GM19328 (cell line): ENCODE results near the gene AFG3L2.

ENCODE experiments used
- ATAC-seq: cut with Tn5 transposase; IDR thresholded peaks from one replicate; pipeline ENCODE4 v1.9.1; 2021; ENCODE audit warnings: mild to moderate bottlenecking, moderate library complexity; ENCODE audit not compliant: unreplicated experiment

The AFG3L2 gene

GRCh38 chr18:12362473-12363174, 14.4 kb downstream of the AFG3L2 start:
- ATAC-seq: no peak

GRCh38 chr18:12361770-12362378, 15.2 kb downstream of the AFG3L2 start:
- no peak for ATAC-seq

DNA sequence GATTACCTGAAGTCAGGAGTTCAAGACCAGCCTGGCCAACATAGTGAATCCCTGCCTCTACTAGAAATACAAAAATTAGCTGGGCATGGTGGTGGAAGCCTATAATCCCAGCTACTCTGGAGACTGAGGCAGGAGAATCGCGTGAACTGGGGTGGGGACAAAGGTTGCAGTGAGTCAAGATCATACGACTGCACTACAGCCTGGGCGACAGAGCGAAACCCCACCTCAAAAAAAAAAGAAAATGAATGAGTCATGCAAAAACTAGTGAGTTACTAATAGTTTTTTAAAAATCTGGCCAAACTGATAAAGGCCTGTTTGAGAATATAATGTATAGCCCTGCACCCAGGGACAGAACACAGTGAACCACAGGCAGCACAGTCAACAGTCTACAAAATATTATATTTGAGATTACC, 17.5 kb downstream of the AFG3L2 start:
- ATAC-seq: no peak

GRCh38 chr18:12352188-12352587, 24.8 kb downstream of the AFG3L2 start:
- ATAC-seq: no peak

DNA sequence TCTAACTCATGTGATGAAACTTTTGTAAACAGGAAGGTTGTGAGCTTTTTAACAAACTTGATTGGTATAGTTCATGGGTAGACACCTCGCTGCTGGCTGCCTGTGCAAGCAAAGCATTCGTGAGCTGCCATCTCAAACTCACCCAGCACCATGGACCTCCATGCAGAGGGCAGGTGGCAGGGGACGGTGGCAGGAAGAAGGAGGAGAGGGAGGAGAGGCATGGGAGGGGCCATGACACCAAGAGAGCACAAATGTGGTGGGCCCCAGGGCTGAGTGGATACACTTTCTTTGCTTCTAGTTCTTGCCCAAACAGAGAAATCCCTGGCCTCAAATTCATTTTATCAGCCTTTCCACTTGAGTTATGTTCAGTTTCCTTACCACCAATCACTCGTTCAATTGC, 29.1 kb downstream of the AFG3L2 start:
- ATAC-seq: no peak

DNA sequence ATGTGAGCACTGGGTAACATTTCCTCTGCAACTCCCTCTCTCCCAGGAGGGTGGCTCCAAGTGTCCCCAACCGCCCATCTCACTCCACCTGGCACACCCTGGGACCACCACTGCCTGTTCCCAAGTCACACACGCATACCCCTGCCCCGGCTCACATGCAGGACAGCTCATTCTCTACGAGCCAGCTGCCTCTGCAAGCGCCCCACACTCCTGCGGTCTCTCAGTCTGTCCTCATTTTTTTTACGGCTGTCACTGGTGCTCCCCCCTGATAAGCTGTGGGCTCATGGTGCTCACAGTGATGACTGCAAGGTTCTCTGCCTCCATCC, 30.8 kb downstream of the AFG3L2 start:
- ATAC-seq: no peak

DNA sequence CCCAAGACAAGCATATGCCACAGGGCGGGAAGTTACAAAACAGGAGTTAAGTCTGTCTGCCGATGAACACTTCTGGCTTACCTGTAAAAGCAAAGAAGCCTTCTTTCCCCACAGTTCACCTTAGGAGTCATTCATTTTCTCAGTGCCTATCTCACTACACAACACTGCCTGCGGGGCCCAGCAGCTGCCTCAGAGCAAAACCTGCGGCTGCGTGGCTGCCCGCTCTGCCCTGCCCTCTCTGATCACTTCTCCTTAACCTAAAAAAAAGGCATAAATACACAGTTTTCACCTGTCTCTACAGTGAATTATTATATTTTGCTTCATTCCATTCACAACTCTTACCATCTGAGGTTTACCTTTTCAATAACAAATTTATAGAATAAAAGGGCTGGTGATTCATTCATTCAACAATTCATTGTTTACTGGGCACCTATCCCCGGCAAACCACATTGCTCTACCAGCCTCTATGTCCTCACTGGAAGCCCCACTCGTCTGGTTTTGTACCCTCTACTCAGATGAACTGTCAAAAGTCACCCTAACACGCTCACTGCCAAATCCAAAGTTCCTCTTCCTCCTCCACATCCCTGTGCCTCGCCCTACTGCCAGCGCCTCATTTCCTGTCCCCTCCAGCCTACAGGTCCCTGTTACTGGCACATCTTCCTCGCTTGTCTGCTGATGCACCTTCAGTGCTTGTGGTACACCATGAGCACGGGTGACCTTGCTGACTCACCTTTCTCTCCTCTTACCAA, 31.4 kb downstream of the AFG3L2 start:
- ATAC-seq: no peak

GRCh38 chr18:12342661-12343060, 34.4 kb downstream of the AFG3L2 start:
- no peak for ATAC-seq

- ATAC-seq: no peak
Observed at GRCh38 chr18:12340945-12341660, 35.9 kb downstream of the AFG3L2 start.

- no peak for ATAC-seq
Observed at GRCh38 chr18:12338382-12338781, 38.6 kb downstream of the AFG3L2 start.

GRCh38 chr18:12336887-12337286, 40.1 kb downstream of the AFG3L2 start:
- ATAC-seq: no peak

GRCh38 chr18:12336171-12336613, 40.8 kb downstream of the AFG3L2 start:
- no peak for ATAC-seq

DNA sequence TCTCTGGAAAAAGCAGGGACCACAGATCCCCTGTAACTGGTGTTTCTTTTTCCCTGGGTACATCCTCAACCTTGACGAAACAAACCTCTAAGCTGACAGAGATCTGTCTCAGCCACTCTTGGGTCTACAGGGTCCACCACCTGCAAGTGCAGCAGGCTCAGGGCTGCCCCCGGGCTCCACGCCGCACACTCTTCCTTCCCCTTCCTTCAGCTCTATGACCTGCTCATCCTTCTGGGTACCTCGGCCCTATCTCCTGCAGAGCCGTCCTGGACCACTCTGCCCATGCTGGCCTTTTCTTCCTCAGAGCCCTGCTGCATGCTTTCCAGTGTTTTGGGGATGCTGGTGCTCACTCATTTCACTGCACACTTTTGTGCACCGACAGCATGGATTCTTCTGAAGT, 41.5 kb downstream of the AFG3L2 start:
- ATAC-seq: no peak

DNA sequence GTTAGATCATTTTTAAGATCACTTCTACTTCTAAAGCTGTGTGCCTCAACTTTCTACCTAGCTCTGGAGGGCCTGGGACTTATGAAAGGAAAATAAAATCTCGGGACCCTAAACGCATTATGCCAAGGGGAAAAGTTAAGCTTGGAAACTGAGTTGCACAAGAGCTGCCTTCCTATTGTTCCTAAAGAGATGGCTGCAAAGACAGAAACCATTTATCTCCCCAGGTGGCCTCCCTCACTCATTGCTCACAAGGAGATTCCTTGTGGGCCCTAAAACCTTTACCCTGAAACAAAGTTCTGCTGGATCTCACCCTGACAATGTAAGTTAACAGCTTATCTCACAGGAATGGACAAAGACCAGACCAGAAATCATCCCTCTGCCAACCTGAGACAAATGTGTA, 42.2 kb downstream of the AFG3L2 start:
- no peak for ATAC-seq

DNA sequence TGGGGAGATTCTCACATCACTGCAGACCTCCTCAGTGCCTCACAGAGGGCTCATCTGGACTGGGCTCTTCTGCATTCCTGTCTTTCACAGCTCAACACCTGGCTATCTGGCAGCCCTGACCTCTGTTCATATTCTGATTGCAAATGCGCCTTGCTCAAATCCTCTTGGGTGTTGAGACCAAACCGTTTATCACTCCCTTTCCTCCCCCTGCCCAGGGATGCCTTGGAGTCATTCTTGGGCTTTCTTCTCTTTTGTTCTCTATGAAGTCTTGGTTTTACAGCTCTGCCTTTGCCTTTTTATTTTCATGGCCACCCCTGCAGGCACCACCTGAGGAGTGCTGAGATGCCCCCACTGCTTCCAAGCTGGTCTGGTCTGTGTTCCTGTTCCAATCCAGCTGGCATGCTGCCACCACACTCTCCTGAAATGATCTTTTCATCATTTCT, 42.6 kb downstream of the AFG3L2 start:
- ATAC-seq: no peak

DNA sequence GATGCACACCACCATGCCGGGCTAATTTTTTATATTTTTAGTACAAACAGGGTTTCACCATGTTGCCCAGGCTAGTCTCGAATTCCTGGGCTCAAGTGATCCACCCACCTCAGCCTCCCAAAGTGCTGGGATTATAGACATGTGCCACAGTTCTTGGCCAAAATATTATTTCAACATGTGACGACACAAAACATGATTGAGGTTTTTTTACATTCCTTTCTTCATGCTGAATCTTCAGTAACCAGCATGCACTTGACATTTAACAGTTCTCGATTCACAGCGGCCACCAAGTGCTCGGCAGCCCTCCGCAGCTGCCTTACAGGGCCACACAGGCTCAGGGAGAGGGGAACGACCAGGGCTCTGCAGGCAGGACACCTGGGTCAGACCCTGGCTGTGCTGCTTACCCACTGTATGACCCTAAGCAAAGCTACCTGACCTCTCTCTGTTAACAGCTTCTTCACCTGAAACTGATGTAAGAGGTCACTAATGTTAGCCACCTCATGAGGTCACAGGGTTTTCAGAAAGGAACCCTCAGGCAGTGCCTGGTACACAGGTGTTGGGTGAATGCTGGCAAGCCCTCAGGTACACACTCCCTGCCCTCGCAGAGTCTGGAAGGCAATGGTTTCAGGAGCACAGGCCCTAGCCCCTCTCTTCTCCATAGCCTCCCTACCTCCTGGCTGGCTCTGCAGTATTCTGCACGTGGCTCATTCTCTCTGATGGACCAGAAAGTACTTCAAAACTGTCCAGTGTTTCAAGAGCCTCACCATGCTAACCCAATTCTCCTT, 43.3 kb downstream of the AFG3L2 start:
- no peak for ATAC-seq

DNA sequence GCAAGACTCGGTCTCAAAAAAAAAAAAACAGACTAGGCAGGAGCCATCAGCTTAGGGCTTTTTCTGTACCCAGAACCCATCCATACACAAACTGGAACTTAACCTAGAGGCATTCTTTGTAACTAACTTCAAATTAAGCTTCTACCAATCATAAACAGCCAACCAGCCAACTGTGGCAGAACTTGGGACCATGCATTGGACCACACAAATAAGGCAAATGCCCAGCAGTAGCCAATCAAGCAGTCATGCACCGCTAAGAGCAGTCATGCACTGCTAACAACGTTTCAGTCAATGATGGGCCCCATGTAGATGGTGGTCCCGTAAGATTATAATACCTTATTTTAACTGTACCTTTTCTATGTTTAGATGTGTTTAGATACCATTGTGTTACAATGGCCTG, 46.3 kb downstream of the AFG3L2 start:
- no peak for ATAC-seq

DNA sequence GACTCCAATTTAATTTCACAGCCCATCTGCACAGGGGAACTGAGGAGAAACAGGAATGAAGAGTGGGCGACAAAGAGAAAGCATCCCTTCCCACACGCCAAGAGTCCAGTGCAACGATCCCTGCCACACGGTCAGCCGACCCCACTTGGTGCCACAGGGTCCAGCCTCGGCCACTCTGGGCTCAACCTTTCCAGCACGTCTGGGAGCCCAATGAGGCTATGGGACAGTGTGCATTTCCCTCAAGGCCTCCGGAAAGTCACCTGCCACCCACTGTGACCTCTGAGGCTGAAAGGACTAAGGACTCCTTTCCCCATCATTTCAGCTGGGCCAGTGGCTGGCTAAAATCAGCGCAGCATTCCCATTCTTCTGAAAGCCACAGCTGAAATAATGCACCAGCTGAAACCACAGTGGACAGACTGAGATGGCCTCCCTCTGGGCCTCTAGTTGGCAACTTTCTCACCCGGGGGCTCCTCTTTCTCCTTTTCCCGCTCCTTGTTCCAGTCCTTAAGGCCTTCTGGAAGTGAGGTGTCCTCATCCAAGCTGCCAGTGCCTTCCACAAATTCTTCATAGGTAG, 47.8 kb downstream of the AFG3L2 start:
- ATAC-seq: no peak

DNA sequence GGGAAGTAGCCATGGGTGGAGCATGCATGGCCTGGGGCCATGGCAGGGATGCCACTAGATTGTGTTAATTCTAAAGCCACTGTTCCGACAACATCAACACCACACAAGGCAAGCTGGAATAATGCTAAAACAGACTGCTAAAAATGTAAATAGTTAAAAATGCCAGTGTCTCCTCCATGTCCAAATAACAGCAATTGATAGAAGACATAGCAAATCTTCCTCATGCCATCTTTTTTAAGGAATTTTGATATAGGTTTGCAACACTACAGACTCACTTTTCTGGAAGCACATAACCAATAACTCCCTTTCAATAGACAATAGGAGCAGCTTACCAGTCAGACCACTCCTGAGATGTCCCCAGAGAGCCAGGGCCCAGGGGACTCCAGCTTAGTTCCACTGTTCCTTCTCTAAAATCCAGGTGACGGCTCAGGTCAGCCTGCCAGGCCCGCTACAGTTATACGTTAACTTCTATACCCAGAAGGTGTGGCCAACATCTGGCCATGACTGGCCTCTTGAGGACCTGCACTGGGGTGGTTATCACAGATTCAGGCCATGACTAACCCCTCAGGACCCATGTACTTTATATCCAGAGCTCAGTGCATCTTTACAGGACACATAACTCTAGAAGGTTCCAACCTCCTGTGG, 48.7 kb downstream of the AFG3L2 start:
- ATAC-seq: no peak
